Measurements from ENCODE around the gene CEP43. TPM values are rescaled to one million over a fixed set of nuclear protein-coding genes. Genes with fewer than 3 reads are reported as not detected.
A peak's percentile ranks its signal among the peaks of the same experiment; 100 is the strongest.
"Not testable (repeated sequence)": the region's sequence is repeated elsewhere in the genome, so short reads cannot be mapped to it uniquely, and the experiment has no call there.

CEP43 gene
- total and polyA plus RNA-seq, 2 experiments from 2014 or later = 20.5 to 28.1 TPM

GRCh38 chr6:166950892-166951669 is 48.1 kb upstream of the CEP43 start:
- TF ChIP-seq CTCF (IDR thresholded peaks at IDR 0.05; ENCODE audit: poor library complexity) = peak; percentile 66
- H3K9me2 ChIP-seq (replicated peaks; ENCODE audit: insufficient read depth); H3K9me3 ChIP-seq (ENCODE audit: low read depth); H3K4me3 ChIP-seq; H3K4me1 ChIP-seq (ENCODE audit: insufficient read depth); H3K27me3 ChIP-seq; H3K36me3 ChIP-seq (replicated peaks; ENCODE audit: insufficient read depth, low read depth); H4K20me1 ChIP-seq (ENCODE audit: insufficient read depth, poor library complexity, severe bottlenecking): not testable (repeated sequence)
- Histone ChIP-seq H3K79me2 (peaks cover 20% of the 10 kb centered on the region), H2AFZ (peak overlapping the region; percentile 44), H3K27ac (peak overlapping the region; percentile 59), H3K4me2 (peak overlapping the region; percentile 50)
- 62% methylated on average over 17 of the region's 17 CpGs for whole genome bisulfite sequencing (ENCODE audit: low lambda C conversion rate, missing lambda C conversion rate)
- peak; percentile 76 for DNase-seq (ENCODE audit: low spot score)

GRCh38 chr6:166951670-166952060 is 47.5 kb upstream of the CEP43 start:
- DNase-seq (ENCODE audit: low spot score) = no peak
- no peaks in the 10 kb centered on the region for H3K9me3 ChIP-seq (ENCODE audit: low read depth)
- peaks cover 4% of the 10 kb centered on the region for H3K4me1 ChIP-seq (ENCODE audit: insufficient read depth)
- H2AFZ ChIP-seq = no peak overlapping the region
- H3K36me3 ChIP-seq (replicated peaks; ENCODE audit: insufficient read depth, low read depth) = no peaks in the 10 kb centered on the region
- H3K79me2 ChIP-seq = peaks cover 20% of the 10 kb centered on the region
- no peak for TF ChIP-seq EZH2phosphoT487 (IDR thresholded peaks at IDR 0.05; ENCODE audit: low read depth, severe bottlenecking, unreplicated experiment)
- 80% methylated on average over 3 of the region's 3 CpGs for WGBS (ENCODE audit: low lambda C conversion rate, missing lambda C conversion rate)
- H3K9me2 ChIP-seq (replicated peaks; ENCODE audit: insufficient read depth) = no peaks in the 10 kb centered on the region
- no peak overlapping the region for H3K27ac ChIP-seq
- H3K4me3 ChIP-seq = no peak overlapping the region
- H3K4me2 ChIP-seq = no peak overlapping the region
- H3K27me3 ChIP-seq = no peaks in the 10 kb centered on the region
- no peaks in the 10 kb centered on the region for H4K20me1 ChIP-seq (ENCODE audit: insufficient read depth, poor library complexity, severe bottlenecking)

DNA sequence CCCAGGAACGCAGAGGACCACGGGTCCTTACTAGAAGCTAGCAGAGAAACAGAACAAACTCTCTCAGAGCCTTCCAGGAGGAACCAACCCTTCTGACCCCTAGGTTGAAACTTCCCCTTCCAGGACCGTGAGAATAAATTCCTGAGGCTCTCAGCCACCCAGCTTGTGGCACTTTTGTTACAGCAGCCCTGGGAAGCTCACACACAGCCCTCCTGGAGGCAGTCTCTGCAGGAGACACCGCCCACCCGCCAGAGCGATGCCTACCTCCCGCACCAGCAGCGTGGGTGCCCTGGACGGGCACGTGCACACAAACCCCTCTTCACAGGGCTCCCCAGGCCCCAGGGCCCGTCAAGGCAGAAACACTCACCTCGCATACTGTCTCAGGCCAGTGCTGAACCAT is 47.1 kb upstream of the CEP43 start:
- 95% methylated on average over 12 of the region's 12 CpGs for WGBS (ENCODE audit: low lambda C conversion rate, missing lambda C conversion rate)
- H3K27me3 ChIP-seq = no peaks in the 10 kb centered on the region
- H3K79me2 ChIP-seq = peaks cover 20% of the 10 kb centered on the region
- H3K4me2 ChIP-seq = no peak overlapping the region
- H2AFZ ChIP-seq = no peak overlapping the region
- no peak for TF ChIP-seq EZH2phosphoT487 (IDR thresholded peaks at IDR 0.05; ENCODE audit: low read depth, severe bottlenecking, unreplicated experiment)
- TF ChIP-seq EZH2 (IDR thresholded peaks at IDR 0.05; ENCODE audit: borderline replicate concordance) = no peak
- no peak for TF ChIP-seq CTCF (IDR thresholded peaks at IDR 0.05; ENCODE audit: poor library complexity)
- H3K36me3 ChIP-seq (replicated peaks; ENCODE audit: insufficient read depth, low read depth) = no peaks in the 10 kb centered on the region
- H4K20me1 ChIP-seq (ENCODE audit: insufficient read depth, poor library complexity, severe bottlenecking) = no peaks in the 10 kb centered on the region
- no peaks in the 10 kb centered on the region for H3K9me2 ChIP-seq (replicated peaks; ENCODE audit: insufficient read depth)
- no peaks in the 10 kb centered on the region for H3K9me3 ChIP-seq (ENCODE audit: low read depth)
- H3K4me1 ChIP-seq (ENCODE audit: insufficient read depth) = peaks cover 4% of the 10 kb centered on the region
- H3K4me3 ChIP-seq = no peak overlapping the region
- no peak overlapping the region for H3K27ac ChIP-seq
- DNase-seq (ENCODE audit: low spot score) = no peak

DNA sequence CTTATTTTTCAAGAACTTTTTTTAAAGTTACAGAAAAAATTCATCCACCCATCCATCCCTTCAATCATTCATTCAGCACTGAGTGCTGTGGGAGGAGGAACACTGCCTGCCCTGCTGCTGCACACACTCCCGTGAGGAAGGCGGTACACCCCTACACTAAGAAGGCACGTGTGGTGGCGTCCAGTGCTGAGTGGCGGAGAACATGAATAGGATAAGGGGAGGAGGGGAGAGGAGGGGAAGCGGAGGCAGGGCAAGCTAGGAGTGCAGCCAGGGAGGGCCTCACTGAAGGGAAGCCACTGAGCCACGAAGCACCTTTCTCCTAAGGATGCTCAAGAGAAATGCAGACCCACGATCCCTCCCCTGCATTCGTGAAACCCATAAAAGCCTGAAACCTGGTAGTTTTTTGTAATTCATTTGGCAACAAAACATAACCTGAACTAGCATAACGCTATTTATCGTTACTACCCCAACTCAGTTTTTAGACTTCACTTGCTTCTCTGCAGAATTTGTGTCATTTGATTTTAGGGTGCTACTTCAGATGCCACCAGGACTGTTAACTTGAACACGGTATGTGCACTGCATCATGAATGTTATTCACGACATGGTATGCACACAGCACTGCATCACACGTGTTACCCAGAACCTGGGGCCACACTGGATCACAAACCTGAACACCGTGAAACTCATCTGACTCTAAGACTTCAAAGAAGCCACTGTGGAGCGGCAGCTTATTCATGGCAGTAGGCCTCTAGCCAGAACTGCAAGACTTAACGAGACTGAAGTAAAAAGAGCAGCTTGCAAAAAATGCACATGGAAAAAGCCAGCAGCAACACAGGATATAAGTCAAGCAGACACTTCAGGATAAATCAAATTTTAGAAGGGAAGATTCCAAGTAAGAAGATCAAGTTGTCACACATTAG is 46.4 kb upstream of the CEP43 start:
- Histone ChIP-seq H3K36me3 (replicated peaks; ENCODE audit: insufficient read depth, low read depth) (no peaks in the 10 kb centered on the region), H3K27me3 (no peaks in the 10 kb centered on the region), H3K9me2 (replicated peaks; ENCODE audit: insufficient read depth) (no peaks in the 10 kb centered on the region), H3K79me2 (peaks cover 20% of the 10 kb centered on the region), H3K4me2 (no peak overlapping the region), H3K4me1 (ENCODE audit: insufficient read depth) (peaks cover 4% of the 10 kb centered on the region), H3K9me3 (ENCODE audit: low read depth) (no peaks in the 10 kb centered on the region), H2AFZ (no peak overlapping the region), H3K4me3 (no peak overlapping the region), H3K27ac (no peak overlapping the region), H4K20me1 (ENCODE audit: insufficient read depth, poor library complexity, severe bottlenecking) (no peaks in the 10 kb centered on the region)
- WGBS (ENCODE audit: low lambda C conversion rate, missing lambda C conversion rate) = 89% methylated on average over 17 of the region's 17 CpGs
- no peak for DNase-seq (ENCODE audit: low spot score)
- no peak for TF ChIP-seq EZH2phosphoT487 (IDR thresholded peaks at IDR 0.05; ENCODE audit: low read depth, severe bottlenecking, unreplicated experiment)
- no peak for TF ChIP-seq CTCF (IDR thresholded peaks at IDR 0.05; ENCODE audit: poor library complexity)
- TF ChIP-seq EZH2 (IDR thresholded peaks at IDR 0.05; ENCODE audit: borderline replicate concordance) = no peak

All from hepatocyte (in vitro differentiated cells).